HG03354 (cell line): ENCODE measurements around the gene CDH26.
"Not testable (repeated sequence)": the region's sequence is repeated elsewhere in the genome, so short reads cannot be mapped to it uniquely, and the experiment has no call there.

Experiments
- ATAC-seq: cut with Tn5 transposase; IDR thresholded peaks from one replicate; pipeline ENCODE4 v1.9.1; 2021; ENCODE audit warnings: mild to moderate bottlenecking; ENCODE audit not compliant: unreplicated experiment, poor library complexity, severe bottlenecking

The CDH26 gene

GRCh38 chr20:60038400-60039008 is 80.3 kb downstream of the CDH26 start:
- ATAC-seq = no peak

GRCh38 chr20:60039526-60039925 is 81.3 kb downstream of the CDH26 start:
- no peak for ATAC-seq

GRCh38 chr20:60040471-60041162 is 82.4 kb downstream of the CDH26 start:
- ATAC-seq = no peak

- ATAC-seq = not testable (repeated sequence)
These were observed 83.4 kb downstream of the CDH26 start for GRCh38 chr20:60041436-60042165.

GRCh38 chr20:60043435-60043834 is 85.2 kb downstream of the CDH26 start:
- no peak for ATAC-seq

GRCh38 chr20:60046011-60046413 is 87.8 kb downstream of the CDH26 start:
- no peak for ATAC-seq

GRCh38 chr20:60046436-60046835 is 88.2 kb downstream of the CDH26 start:
- ATAC-seq = no peak

- ATAC-seq = no peak
These were observed 88.6 kb downstream of the CDH26 start for GRCh38 chr20:60046860-60047259.

GRCh38 chr20:60048634-60049521 is 90.7 kb downstream of the CDH26 start:
- ATAC-seq = no peak

GRCh38 chr20:60049601-60050000 is 91.4 kb downstream of the CDH26 start:
- ATAC-seq = no peak

- no peak for ATAC-seq
These were observed 92.1 kb downstream of the CDH26 start for GRCh38 chr20:60050193-60050947.

- no peak for ATAC-seq
These were observed 93.7 kb downstream of the CDH26 start for GRCh38 chr20:60051911-60052310.

- no peak for ATAC-seq
These were observed 94.1 kb downstream of the CDH26 start for GRCh38 chr20:60052322-60052721.

GRCh38 chr20:60053125-60053817 is 95.0 kb downstream of the CDH26 start:
- no peak for ATAC-seq

- ATAC-seq = no peak
These were observed 95.6 kb downstream of the CDH26 start for GRCh38 chr20:60053818-60054190.

GRCh38 chr20:60054716-60055634 is 96.8 kb downstream of the CDH26 start:
- no peak for ATAC-seq

GRCh38 chr20:60055740-60056139 is 97.5 kb downstream of the CDH26 start:
- peak; percentile 32 for ATAC-seq
